IPS-15b (cell line): ENCODE measurements around the gene MAP1A.

Experiments used
- H3K27me3 ChIP-seq: one replicate; pipeline ENCODE4 v1.6.1; 2013; ENCODE audit warnings: low read length; ENCODE audit not compliant: control insufficient read depth, insufficient read depth
- H3K36me3 ChIP-seq: one replicate; pipeline ENCODE4 v1.6.1; 2013; ENCODE audit warnings: low read length; ENCODE audit not compliant: control insufficient read depth, insufficient read depth
- H3K4me1 ChIP-seq: one replicate; pipeline ENCODE4 v1.6.1; 2013; ENCODE audit warnings: mild to moderate bottlenecking, low read length; ENCODE audit not compliant: control insufficient read depth, insufficient read depth
- H3K4me3 ChIP-seq: one replicate; pipeline ENCODE4 v1.5.1; 2013; ENCODE audit warnings: low read depth, low read length
- H3K9ac ChIP-seq: one replicate; pipeline ENCODE4 v1.6.1; 2013; ENCODE audit warnings: low read depth, mild to moderate bottlenecking, low read length
- H3K9me3 ChIP-seq: one replicate; pipeline ENCODE4 v1.6.1; 2013; ENCODE audit warnings: mild to moderate bottlenecking, low read length; ENCODE audit not compliant: control insufficient read depth, insufficient read depth

MAP1A gene

GRCh38 chr15:43492673-43493601 is 24.5 kb upstream of the MAP1A start, which contains the start of gene TP53BP1:
Gene TP53BP1 (minus strand): TSS chr15:43493156. CDS start chr15:43493043, 113 bp downstream.
- Histone ChIP-seq H3K9ac (peak within 1 kb of the TSS; percentile 84), H3K9me3 (no peaks in the 10 kb centered on the region), H3K4me3 (peak within 1 kb of the TSS; percentile 97), H3K36me3 (peaks cover 2% of the 10 kb centered on the region), H3K4me1 (peaks cover 10% of the 10 kb centered on the region), H3K27me3 (no peaks in the 10 kb centered on the region)

GRCh38 chr15:43493703-43494472 is 23.5 kb upstream of the MAP1A start:
- H3K36me3 ChIP-seq: peaks cover 2% of the 10 kb centered on the region
- no peaks in the 10 kb centered on the region for H3K27me3 ChIP-seq
- peaks cover 10% of the 10 kb centered on the region for H3K4me1 ChIP-seq
- H3K9me3 ChIP-seq: no peaks in the 10 kb centered on the region
- H3K4me3 ChIP-seq: peak overlapping the region; percentile 97
- no peak overlapping the region for H3K9ac ChIP-seq

- H3K27me3 ChIP-seq: no peaks in the 10 kb centered on the region
- no peak overlapping the region for H3K9ac ChIP-seq
- H3K36me3 ChIP-seq: no peaks in the 10 kb centered on the region
- peaks cover under 1% of the 10 kb centered on the region for H3K4me1 ChIP-seq
- no peak overlapping the region for H3K4me3 ChIP-seq
- H3K9me3 ChIP-seq: no peaks in the 10 kb centered on the region
Observed at GRCh38 chr15:43498990-43499389, 18.4 kb upstream of the MAP1A start.

GRCh38 chr15:43499635-43500034 is 17.8 kb upstream of the MAP1A start:
- no peak overlapping the region for H3K4me3 ChIP-seq
- no peak overlapping the region for H3K9ac ChIP-seq
- H3K9me3 ChIP-seq: no peaks in the 10 kb centered on the region
- H3K4me1 ChIP-seq: no peaks in the 10 kb centered on the region
- H3K27me3 ChIP-seq: no peaks in the 10 kb centered on the region
- H3K36me3 ChIP-seq: no peaks in the 10 kb centered on the region

- Histone ChIP-seq H3K4me1 (peaks cover 5% of the 10 kb centered on the region), H3K27me3 (no peaks in the 10 kb centered on the region), H3K4me3 (no peak overlapping the region), H3K9ac (no peak overlapping the region), H3K9me3 (no peaks in the 10 kb centered on the region), H3K36me3 (no peaks in the 10 kb centered on the region)
Observed at GRCh38 chr15:43505738-43506137, 11.7 kb upstream of the MAP1A start.

GRCh38 chr15:43508421-43508820 is 9.0 kb upstream of the MAP1A start:
- no peaks in the 10 kb centered on the region for H3K9me3 ChIP-seq
- no peak overlapping the region for H3K9ac ChIP-seq
- H3K4me1 ChIP-seq: peaks cover 5% of the 10 kb centered on the region
- H3K4me3 ChIP-seq: no peak overlapping the region
- peaks cover 21% of the 10 kb centered on the region for H3K27me3 ChIP-seq
- no peaks in the 10 kb centered on the region for H3K36me3 ChIP-seq

- Histone ChIP-seq H3K9ac (no peak overlapping the region), H3K4me3 (peak overlapping the region; percentile 89), H3K4me1 (peaks cover 5% of the 10 kb centered on the region)
Observed at GRCh38 chr15:43508991-43509659, 8.3 kb upstream of the MAP1A start.

GRCh38 chr15:43509660-43510199 is 7.7 kb upstream of the MAP1A start:
- Histone ChIP-seq H3K9me3 (no peaks in the 10 kb centered on the region), H3K9ac (no peak overlapping the region), H3K4me3 (peak overlapping the region; percentile 89), H3K27me3 (peaks cover 21% of the 10 kb centered on the region), H3K36me3 (no peaks in the 10 kb centered on the region), H3K4me1 (peaks cover 5% of the 10 kb centered on the region)

More at GRCh38 chr15:43508991-43509659, 8.3 kb upstream of the MAP1A start:
- Histone ChIP-seq H3K27me3 (peaks cover 21% of the 10 kb centered on the region), H3K9me3 (no peaks in the 10 kb centered on the region), H3K36me3 (no peaks in the 10 kb centered on the region)

GRCh38 chr15:43510200-43511011 is 7.0 kb upstream of the MAP1A start:
- Histone ChIP-seq H3K4me3 (peak overlapping the region; percentile 89), H3K4me1 (peaks cover 5% of the 10 kb centered on the region), H3K9me3 (no peaks in the 10 kb centered on the region), H3K27me3 (peaks cover 25% of the 10 kb centered on the region), H3K36me3 (no peaks in the 10 kb centered on the region), H3K9ac (peak overlapping the region; percentile 79)

- peaks cover 33% of the 10 kb centered on the region for H3K27me3 ChIP-seq
- peak overlapping the region; percentile 75 for H3K4me3 ChIP-seq
- H3K36me3 ChIP-seq: no peaks in the 10 kb centered on the region
- H3K9me3 ChIP-seq: no peaks in the 10 kb centered on the region
- no peak overlapping the region for H3K9ac ChIP-seq
- H3K4me1 ChIP-seq: peaks cover 8% of the 10 kb centered on the region
Observed at GRCh38 chr15:43511012-43511885, 6.2 kb upstream of the MAP1A start.
